Central memory CD4-positive, alpha-beta T cell (primary cell): Measurements from ENCODE around the gene FSCN2.

Source experiments
- DNase-seq: peaks from one replicate; pipeline ENCODE4 v3.0.0; 2022

Gene FSCN2

DNA sequence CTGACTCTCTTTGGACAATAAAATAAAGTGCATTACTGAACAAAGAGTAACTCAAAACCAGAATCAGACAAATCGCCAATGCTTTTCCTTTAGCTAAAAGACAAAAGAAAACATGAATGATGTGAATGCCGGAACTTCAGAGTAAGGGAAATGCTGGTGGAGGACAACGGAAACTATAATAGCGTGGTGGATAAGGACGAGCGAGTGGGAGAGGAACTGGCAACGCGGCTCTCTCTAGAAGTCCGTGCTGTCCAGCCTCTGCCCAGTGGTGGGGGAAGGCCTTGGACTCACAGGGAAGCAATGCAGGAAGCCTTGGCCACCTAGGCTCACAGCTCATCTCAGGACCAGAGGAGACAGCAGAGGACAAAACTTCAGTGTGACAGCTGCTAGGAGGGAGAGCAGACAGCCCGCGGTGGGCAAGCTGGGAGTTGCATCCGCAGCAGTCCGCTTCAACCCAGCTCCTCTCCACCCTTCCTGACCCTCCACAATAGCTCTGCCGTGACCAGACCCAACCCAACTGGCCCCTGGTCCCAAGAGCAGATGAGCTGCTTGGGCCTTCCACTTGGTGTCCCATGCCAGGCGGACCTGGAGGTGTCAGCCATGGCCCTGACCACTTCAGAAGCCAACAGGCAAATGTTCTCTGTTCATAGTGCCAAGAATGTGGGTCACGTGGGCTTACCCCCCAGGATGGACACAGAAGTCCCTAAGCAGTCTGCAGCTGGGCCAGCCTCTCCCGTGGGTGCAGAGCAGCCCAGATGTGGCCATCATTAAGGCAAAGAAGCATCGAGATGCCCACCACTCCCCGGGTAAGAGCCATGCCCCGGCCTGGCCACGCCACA lies 29.3 kb downstream of the FSCN2 start:
- DNase-seq: no peak

GRCh38 chr17:81558115-81558468 lies 29.9 kb downstream of the FSCN2 start:
- DNase-seq: no peak

GRCh38 chr17:81558941-81559806 lies 31.0 kb downstream of the FSCN2 start:
- DNase-seq: no peak

DNA sequence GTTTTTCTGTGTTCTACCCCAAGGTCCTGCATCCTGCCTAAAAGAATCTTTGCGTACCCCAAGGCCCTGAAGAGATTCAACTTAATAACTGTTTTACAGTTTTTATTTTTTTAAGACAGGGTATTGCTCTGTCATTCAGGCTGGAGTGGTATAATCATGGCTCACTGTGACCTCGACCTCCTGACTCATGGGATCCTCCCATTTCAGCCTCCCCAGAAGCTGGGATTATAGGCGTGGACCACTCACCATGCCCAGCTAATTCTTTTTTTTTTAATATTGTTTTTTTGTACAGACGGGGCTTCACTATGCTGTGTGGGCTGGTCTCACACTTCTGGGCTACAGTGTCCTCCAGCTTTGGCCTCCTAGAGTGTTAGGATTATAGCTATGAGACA lies 33.3 kb downstream of the FSCN2 start:
- DNase-seq: no peak

DNA sequence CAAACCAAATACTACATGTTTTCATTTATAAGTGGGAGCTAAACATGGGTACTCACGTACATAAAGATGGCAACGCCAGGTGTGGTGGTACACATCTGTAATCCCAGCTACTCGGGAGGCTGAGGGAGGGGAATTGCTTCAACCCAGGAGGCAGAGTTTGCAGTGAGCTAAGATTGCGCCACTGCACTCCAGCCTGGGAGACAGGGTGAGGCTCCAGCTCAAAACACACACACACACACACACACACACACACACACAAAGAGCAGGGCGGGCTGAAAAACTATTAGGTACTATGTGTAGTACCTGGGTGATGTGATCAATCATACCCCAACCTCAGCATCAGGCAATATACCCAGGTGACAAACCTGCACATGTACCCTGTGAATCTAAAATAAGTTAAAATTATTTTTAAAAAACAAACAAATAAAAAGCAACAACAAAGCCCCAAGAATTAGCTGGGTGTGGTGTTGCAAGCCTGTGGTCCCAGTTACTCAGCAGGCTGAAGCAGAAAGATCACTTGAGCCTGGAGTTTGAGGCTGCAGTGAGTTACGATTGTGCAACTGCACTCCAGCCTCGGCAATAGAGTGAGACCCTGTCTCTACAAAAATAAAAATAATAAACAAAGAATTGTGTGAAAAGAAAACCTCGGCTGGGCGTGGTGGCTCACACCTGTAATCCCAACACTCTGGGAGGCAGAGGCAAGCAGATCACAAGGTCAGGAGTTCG lies 35.8 kb downstream of the FSCN2 start:
- DNase-seq: no peak

DNA sequence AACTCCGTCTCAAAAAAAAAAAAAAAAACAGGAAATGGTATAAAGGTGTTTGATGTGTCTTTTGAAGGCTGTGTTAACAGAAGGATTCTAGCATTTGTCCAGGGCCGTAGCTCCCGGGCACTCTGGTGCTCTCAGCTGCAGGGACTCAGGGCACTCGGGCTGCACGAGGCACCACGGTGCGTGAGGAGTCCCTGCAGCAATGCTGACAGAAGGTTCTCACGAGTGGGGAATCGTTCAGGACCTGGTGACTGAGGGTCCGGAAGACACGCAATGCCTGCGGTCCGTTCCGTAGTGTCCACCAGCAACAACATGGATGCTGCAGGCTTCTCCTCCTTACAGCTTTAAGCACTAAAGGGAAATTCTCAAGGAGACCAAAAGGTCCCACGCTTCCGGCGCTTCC lies 36.6 kb downstream of the FSCN2 start:
- no peak for DNase-seq

GRCh38 chr17:81565231-81565630 lies 37.1 kb downstream of the FSCN2 start:
- no peak for DNase-seq

- DNase-seq: no peak
Measured at GRCh38 chr17:81566461-81567126, 38.4 kb downstream of the FSCN2 start.

- no peak for DNase-seq
Measured at GRCh38 chr17:81567191-81567590, 39.0 kb downstream of the FSCN2 start.

DNA sequence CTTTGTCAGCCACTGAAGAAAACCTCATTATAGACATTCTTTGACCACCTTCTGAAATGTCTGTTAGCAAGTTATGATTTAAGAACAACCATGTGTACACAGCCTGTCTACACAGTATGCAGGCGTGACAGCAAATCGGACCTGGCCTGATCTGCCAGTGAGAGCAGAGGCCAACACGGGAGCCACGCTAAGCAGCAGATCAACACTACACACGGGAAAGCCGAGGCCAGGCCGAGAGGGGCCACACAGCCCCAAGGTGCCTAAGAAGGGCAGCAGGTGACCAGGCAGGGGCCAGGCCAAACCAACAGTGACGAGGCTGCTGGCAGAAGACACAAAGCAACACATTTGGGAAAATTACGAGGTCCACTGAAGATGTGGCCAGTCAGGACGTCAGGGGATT lies 40.2 kb downstream of the FSCN2 start:
- no peak for DNase-seq

DNA sequence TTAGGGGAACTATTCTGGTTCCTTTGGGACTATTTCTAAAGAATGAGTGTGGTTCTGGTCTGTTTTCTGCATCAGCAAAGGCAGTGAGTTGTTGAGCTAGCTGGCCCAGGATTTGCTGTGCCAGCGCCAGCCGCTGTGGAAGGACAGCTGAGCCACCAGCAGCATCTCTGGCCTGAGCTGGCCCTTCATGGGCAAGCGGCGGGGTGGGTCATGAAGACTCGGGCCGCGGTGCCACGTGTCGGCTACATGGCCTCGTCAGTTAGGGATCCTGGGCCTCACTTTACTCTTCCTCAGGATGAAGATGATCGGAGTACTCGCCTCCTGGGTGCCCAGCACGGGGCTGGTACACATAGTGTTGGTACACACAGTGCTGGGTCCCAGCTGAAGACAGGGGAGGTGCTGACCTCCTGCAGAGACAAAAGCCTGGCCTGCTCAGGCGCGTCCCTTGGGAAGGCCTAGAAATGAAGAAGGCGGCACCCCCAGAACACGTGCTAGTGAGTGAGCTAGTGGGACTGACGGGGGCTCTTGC lies 41.9 kb downstream of the FSCN2 start:
- no peak for DNase-seq

DNA sequence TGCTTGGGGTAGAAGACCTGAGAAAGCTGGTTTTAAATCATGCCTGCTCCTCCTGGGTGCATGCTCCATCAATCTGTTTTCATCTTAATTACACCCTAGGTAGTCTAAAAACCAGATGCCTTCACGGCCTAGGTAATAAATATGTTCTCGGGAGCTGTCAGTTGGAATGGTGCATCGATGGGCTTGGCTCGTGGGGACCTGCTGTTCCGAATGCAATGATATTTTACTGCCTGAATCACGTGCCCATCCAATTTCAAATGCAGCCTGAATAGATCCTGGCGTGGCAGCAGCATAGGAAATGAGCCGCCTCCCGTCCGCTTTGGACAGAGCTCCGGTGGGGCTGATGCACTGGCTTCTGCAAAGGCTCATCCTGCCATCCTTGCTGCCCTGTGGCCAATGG lies 42.8 kb downstream of the FSCN2 start:
- DNase-seq: no peak

DNA sequence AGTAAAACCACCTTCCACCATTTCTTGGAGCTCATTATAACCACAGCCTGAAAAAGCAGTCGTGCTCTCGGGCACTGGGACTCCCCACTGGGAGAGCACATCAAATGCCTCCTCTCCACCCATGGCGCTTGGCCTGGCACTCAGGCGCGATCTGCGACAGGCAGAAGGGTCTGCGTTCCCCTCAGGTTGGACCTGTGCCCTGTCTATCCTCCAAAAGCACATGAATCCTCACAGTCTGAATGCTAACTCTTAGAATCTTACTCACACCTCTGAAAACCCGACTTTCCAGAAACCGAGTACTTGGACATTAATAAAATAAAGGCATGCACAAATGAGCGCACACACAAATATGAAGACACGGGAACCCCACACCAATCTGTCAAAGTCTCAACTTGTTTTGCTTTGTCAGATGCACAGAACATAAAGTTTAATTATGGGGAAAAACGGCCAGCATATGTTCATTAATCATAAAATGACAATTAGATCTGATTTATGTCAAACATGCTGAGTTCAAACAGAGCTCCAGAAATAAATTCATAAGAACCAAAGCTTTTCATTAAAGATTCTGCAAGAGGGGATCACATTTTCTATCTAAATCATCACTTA lies 44.5 kb downstream of the FSCN2 start:
- no peak for DNase-seq

DNA sequence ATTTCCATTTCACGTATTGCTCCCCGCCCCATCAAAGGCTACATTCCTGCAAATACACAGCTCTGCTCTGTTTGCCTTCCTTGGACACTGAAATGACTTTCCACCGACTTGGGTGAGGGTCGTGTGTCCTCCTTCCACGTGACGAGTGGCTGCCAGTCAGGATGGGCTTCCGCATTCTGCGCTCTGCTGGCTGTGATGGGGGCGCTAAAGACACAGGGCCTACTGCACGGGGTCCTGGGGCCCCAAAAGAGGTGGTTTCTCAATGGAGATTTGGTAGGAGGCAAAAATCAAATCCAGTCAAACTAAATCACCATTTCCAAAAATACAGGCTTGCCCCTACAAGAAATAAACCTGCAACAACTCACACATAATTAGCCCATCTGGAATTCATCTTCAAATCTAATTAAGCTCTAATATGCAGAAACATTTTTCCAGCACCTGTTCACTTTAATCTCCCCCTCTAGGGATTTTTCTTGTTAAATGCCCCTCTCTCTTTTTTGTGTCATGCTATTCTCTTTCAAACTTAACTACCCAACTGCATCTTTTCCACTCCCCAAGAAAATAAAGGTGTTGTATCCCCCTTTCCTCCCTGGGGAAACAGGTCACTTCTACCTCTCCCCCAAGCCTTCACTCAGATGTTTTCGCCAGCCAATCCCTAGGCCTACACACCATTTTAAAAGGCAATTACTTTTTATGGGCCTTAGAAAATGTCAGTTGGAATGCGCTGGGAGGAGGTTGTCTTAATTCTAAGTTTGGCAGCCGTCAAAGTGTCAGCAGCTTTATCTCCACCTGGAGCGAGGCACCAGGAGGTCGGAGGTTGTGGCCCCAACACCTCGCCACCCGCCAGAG lies 45.8 kb downstream of the FSCN2 start:
- DNase-seq: no peak

GRCh38 chr17:81574643-81574956 lies 46.4 kb downstream of the FSCN2 start:
- no peak for DNase-seq

- no peak for DNase-seq
Measured at GRCh38 chr17:81575836-81576235, 47.7 kb downstream of the FSCN2 start.

- DNase-seq: no peak
Measured at GRCh38 chr17:81576621-81577277, 48.6 kb downstream of the FSCN2 start.

DNA sequence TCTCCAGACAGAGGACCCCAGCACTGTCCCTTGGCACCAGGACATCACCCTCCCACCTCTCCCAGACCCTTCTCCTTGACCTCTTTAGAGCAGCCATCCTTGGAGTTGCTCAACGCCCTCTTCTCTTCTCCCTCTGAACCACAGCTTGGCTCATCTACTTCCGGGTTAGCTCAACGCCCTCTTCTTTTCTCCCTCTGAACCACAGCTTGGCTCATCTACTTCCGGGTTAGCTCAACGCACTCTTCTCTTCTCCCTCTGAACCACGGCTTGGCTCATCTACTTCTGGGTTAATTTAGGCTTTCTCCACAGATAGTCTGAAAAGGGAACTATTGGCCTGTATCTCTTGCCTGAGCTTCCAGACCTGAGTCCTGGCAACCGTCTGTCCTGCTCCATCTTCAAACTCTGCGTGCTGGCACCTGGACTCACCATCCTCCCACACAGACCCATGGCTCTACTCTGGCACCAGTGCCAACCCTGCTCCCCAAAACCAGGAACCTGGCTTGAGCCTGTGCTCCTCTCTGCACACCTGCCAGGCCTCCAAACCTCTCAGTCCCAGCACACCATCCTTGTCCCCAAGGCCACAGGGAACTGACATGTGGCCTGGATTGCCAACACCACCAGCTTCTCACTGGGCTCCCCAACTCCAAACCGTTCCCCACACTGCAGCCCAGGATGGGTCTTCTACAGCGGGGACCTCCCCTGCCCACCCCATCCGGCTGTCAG lies 49.3 kb downstream of the FSCN2 start:
- no peak for DNase-seq

DNA sequence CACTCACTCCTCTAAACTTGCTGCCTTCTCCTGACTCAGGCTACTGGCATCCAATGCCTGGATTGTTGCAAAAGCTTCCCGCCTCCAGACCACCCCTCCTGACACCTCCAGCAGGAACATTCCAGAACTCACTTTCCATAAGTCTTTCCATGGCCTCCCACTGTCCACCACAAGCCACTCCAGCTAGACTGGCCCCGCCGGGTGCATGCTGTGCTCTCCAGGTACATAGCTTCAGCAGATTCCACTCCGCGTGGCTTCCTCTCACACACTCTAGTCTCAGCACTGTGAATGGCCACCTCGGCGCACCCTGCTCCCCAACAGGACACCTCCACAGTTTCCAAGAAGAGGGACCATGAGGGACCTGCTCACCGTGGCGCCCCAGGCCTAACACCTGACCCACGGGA lies 49.9 kb downstream of the FSCN2 start:
- no peak for DNase-seq

- no peak for DNase-seq
Measured at GRCh38 chr17:81578561-81579225, 50.5 kb downstream of the FSCN2 start.
